Esophagus squamous epithelium (tissue), 4 donors: Measurements from ENCODE around the gene MRPL1.

Experiments
- POLR2A ChIP-seq, 4 donors: fragments of 450-650 bp; IDR thresholded peaks; one replicate each; pipeline ENCODE4 v1.6.1; 2017; ENCODE audit warnings: antibody characterized with exemption in 4 of 4, mild to moderate bottlenecking in 4 of 4, moderate library complexity in 3 of 4
- TF ChIP-seq, protein P1 (sequence below), 6 experiments: fragments of 450-650 bp in 4 of 6; fragments of 200-600 bp in 2 of 6; sonication (generic) in 2 of 6; IDR thresholded peaks; one replicate each; pipeline ENCODE4 v1.5.1; 2016 to 2019; ENCODE audit warnings: antibody characterized with exemption in 6 of 6, mild to moderate bottlenecking in 4 of 6, moderate library complexity in 4 of 6

DNA sequence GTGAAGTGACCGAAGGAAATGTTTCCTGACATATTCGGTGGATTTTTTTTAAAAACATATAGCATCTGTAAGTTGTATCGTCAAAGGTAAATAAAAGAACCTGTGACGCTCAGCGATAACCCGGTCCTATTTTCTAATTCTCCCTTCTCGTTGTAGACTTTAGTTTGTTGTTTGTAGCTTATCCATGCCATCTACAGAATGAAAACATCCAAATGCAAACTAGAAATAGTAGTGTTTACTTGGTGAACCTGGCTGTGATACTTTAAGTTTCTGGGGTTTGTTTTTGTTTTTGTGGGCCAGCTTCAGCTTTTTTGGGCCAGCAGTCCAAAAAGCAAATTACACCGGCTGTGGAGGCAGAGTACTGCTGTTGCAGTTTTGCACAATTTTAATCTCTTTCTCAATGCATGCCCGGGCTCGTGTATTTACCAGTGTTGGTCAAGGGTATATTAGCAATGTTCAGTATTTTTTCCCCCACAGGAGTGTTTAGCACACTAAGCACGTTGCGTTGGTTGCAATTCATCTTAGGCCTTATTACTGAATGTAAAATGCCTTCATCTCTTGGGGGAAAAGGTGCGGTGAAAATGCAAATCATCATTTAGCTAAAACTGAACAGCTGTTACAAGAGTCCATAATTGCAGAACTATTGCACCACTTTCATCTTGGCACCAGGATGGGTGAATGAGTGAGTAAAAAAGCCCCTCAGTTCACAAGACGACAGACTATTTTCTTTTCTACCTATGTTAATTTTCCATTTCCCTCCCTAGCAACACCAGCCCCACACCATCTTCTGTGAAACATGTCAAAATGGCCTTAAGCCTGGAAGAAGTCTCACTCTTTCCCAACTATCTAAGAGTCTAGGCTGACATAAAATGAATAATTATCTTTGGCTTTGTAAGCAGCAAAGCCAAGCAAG lies 41.7 kb upstream of the MRPL1 start:
- TF ChIP-seq, protein P1, sequence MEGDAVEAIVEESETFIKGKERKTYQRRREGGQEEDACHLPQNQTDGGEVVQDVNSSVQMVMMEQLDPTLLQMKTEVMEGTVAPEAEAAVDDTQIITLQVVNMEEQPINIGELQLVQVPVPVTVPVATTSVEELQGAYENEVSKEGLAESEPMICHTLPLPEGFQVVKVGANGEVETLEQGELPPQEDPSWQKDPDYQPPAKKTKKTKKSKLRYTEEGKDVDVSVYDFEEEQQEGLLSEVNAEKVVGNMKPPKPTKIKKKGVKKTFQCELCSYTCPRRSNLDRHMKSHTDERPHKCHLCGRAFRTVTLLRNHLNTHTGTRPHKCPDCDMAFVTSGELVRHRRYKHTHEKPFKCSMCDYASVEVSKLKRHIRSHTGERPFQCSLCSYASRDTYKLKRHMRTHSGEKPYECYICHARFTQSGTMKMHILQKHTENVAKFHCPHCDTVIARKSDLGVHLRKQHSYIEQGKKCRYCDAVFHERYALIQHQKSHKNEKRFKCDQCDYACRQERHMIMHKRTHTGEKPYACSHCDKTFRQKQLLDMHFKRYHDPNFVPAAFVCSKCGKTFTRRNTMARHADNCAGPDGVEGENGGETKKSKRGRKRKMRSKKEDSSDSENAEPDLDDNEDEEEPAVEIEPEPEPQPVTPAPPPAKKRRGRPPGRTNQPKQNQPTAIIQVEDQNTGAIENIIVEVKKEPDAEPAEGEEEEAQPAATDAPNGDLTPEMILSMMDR (IDR thresholded peaks at IDR 0.05): no peak
- no peak for TF ChIP-seq POLR2A (IDR thresholded peaks at IDR 0.05)
